GM21576 (cell line): ENCODE measurements around the gene VPS36.
"Not testable (repeated sequence)": the region's sequence is repeated elsewhere in the genome, so short reads cannot be mapped to it uniquely, and the experiment has no call there.

Experiments
- ATAC-seq: cut with Tn5 transposase; IDR thresholded peaks from one replicate; pipeline ENCODE4 v1.9.1; 2021; ENCODE audit warnings: mild to moderate bottlenecking, moderate library complexity; ENCODE audit not compliant: unreplicated experiment

VPS36 gene

DNA sequence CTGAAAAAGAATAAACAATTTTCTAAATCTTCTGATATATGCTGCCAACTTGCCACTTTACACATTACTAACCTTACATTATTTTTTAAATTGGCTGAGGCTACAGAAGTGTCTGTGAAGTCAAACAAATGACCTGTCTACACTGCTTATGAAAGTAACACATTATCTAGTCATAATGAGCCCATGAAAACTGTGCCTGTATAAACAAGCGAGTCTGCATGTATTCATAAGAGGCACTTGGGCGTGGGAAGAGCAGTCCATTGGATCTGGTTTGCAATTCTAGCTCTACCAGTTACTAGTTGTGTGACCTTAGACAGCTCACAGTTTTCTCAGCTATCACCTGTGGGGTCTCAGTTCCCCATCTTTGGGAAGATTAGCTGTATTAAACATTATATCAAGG lies 3.1 kb downstream of the VPS36 start:
- ATAC-seq = no peak

DNA sequence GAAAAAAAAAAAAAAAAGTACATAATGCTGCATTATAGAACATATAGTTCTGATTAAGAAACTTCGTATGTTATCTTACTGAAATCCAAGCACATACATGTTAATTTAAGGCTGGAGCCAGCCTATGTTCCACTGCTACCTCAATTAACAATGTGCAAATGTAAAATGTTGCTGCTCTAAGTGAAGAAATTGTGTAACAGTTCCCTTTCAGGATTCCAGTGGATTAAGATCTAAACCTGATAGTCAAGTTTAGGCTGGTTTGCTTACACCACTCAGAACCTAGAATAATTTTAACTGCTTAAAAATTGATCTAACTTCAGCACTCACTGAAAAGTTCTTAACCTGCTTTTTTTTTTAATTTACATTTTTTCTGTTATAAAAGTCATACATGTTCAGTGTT lies 4.2 kb downstream of the VPS36 start:
- ATAC-seq = no peak

DNA sequence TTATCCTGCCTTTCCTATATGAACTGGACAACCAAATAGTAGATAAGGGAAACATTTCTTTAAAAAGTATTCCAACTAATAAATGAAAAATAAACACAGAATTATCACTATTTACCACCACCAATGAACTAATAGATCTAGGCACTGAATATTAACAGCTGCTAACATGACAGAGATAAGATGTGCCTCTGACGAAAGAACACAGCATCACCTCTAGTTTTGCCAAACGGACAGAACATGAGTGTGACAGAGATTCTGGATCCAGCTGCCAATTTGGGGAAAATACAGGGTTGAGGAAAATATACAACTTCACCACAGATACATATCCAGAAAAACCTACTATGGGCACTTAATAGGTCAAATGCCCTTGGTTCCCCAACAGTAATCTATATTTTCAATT lies 18.0 kb downstream of the VPS36 start:
- ATAC-seq = no peak

DNA sequence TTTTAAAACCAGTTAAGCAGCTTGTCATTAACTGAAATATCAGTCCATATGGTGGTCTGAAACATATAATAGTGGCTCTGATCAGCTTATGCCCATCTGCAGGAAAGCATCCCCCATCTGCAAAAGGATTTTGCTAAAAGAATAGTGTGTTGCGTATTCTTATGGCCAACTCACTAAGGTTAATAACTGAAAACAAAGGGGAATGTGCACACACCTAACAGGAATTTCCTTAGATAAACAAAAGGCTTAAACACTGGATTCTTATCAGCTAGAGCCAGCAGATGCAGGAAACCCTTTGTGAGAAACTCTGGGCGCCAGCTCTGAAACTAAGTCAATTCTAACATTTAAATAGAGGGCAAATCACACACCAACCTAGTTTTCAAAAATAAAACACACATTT lies 22.1 kb downstream of the VPS36 start:
- ATAC-seq = no peak

DNA sequence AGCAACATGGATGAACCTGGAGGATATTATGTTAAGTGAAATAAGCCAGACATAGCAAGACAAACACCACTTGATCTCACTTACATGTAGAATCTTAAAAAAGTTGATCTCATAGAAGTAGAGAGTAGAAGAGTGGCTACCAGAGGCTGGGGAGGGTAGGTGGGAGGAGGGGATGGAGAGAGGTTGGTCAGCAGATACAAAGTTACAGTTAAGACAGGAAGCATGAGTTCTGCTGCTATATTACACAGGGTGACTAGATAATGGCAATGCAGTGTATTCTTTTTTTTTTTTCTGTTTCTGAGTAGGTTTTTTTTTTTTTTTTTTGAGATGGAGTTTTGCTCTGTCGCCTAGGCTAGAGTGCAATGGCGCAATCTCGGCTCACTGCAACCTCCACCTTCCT lies 29.2 kb downstream of the VPS36 start:
- no peak for ATAC-seq

GRCh38 chr13:52419080-52419479 lies 31.4 kb downstream of the VPS36 start:
- ATAC-seq = no peak

- ATAC-seq = no peak
These were observed 35.5 kb downstream of the VPS36 start for GRCh38 chr13:52414963-52415362.

DNA sequence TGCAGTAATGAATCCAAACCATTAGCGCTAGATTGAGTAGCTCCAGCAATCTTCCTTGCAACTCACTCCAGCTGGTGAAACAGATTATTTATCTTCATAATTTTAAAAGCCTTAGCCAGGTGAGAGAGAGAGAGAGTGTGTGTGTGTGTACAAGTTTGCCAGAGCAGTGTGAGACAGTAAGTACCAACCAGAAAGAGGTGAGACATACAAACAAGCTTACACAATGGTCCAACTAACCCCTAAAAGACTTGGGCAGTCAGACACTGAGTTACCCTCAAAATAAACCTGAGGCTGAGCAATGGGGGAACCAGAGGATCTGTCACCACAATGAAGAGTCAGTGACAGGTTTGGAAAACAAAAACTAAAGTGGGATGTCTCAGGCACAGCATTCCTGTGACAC lies 36.4 kb downstream of the VPS36 start:
- ATAC-seq = no peak

- ATAC-seq = no peak
These were observed 38.3 kb downstream of the VPS36 start for GRCh38 chr13:52412128-52412527.

DNA sequence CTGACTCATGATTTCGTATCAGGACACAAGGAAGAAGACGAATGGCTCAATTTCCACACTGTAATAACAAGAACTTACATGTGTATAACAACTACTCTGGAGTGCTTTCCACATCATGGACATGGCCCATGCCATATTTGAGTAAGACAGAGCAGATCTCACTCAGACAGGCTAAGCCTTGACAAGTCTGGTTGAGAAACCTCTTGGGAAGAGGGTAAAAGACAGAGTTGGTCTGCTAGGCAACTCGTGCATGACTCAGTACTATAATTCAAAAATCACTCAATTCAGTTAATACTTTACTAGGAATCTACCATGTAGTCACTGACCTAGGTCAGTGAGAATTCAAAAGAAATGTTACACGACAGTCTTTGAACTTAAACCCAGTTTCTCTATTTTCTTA lies 38.8 kb downstream of the VPS36 start:
- ATAC-seq = no peak

GRCh38 chr13:52408071-52408658 lies 42.3 kb downstream of the VPS36 start:
- ATAC-seq = not testable (repeated sequence)

DNA sequence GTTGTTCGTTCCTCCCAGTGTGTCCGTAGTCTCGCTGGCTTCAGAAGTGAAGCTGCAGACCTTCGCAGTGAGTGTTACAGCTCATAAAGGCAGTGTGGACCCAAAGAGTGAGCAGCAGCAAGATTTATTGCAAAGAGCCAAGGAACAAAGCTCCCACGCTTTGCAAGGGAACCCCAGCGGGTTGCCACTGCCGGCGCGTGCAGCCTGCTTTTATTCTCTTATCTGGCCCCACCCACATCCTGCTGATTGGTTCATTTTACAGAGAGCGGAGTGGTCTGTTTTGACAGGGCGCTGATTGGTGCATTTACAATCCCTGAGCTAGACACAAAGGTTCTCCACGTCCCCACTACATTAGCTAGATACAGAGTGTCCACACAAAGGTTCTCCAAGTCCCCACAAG lies 43.0 kb downstream of the VPS36 start:
- not testable (repeated sequence) for ATAC-seq

GRCh38 chr13:52406629-52407028 lies 43.8 kb downstream of the VPS36 start:
- ATAC-seq = no peak

DNA sequence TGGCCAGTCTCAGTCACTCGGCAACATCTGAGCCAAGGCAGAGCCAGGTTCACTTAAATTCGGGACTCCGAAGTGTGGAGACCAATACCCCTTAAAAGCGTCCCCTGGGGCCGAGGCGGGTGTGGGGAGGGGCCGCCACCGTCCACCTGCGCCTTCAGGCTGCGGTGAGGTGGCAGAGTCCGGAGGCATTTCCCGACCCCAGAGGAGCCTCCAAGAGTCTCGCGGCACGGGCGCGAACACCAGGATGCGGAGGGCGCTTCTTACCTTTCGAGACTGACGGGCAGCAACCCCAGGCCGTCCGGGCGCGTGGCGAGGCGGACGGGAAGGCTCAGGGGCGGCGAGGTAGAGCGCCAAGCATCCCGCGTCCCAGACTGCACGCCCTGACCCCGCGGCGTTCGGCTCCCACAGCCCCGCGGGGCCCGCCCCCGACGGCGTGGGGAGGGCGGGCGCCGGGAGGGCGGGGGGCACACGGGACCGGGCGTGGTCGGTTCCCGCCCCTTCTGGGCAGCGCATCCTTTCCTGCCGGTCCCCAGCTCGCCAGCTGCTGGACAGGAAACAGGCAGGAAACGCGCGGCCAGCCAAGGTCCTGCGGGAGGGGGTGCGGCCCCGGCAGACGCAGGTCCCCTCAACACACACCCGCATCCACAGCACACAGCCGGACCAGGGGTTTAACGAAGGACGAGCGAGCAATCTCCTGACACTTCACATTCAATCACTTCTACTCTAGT lies 44.5 kb downstream of the VPS36 start, which contains the start of gene THSD1:
TSS of gene THSD1 (minus strand) at position 406 of the 728 bp plus-strand sequence. CDS start 3,572 bp downstream, outside the sequence.
- peak; percentile 47 for ATAC-seq

GRCh38 chr13:52405369-52405766 lies 45.1 kb downstream of the VPS36 start:
- ATAC-seq = no peak

GRCh38 chr13:52399708-52400107 lies 50.7 kb downstream of the VPS36 start:
- ATAC-seq = no peak

- ATAC-seq = no peak
These were observed 51.4 kb downstream of the VPS36 start for GRCh38 chr13:52399046-52399445.

- no peak for ATAC-seq
These were observed 54.7 kb downstream of the VPS36 start for GRCh38 chr13:52395704-52396103.

DNA sequence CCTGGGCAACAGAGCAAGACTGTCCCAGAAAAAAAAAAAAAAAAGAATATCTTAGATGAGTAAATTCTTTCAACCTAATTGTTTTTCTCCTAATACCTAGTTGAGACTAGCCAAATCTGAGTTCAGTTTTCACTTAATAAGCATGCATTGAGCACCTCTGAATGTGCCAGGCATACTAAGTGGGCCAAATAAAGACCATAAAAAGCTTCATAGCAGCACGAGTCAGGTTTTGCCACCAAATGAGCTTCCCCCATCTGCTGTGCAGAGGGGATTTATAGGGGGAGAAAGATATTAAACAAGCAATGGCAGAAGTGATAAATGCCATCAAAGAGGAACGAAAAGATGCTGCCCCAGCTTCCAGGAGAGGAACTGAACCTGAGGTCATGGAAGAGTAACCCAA lies 55.8 kb downstream of the VPS36 start:
- ATAC-seq = no peak

DNA sequence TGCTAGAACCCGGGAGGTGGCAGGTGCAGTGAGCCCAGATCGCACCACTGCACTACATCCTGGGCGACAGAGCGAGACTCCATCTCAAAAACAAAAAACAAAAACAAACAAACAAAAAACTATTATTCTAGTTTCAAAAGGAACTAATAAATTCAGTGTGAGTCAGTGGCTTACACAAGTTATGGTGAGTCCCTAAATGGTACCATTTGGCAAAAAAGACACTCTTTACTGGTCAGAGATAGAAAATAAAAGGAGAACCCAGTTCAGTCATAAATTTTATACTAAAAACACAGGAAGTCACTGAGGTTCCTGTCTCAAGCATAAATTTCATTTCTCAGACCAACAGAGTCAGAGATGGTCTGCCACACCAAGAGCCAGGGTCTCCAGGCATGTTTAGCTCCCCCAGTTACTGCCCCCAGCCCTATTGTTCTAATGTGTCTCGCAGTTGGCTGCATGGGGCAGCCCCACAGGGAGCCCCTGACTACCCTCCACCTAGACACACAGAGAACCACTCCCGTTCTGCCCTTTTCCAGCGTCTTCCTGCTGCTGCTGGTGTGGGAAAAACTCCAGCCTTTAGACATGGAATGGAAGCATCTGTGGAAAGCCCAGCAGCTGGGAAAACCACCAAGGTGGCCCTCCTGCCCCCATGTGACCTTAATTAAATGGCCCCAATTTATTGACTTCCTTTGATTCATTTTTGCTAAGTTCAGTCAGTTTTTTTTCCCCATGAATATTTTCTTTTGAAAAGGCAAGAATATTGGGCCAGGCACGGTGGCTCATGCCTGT lies 56.7 kb downstream of the VPS36 start:
- no peak for ATAC-seq

DNA sequence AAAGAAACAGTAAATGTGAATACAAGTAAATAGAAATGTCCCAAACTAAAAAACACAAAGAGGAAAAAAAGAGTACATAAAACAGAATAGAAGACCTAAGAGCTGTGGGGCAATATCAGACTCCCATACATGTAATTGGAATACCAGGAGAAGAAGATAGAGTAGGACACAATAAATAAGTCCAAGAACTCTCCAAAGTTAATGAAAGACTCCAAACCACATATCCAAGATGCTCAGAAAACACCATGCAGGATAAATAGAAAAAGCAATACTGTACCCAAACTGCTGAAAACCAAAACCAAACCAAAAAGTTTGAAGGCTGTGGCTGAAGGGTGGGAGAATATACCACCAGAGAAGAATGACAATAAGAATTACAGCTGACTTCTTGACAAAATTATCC lies 62.7 kb downstream of the VPS36 start:
- ATAC-seq = no peak

DNA sequence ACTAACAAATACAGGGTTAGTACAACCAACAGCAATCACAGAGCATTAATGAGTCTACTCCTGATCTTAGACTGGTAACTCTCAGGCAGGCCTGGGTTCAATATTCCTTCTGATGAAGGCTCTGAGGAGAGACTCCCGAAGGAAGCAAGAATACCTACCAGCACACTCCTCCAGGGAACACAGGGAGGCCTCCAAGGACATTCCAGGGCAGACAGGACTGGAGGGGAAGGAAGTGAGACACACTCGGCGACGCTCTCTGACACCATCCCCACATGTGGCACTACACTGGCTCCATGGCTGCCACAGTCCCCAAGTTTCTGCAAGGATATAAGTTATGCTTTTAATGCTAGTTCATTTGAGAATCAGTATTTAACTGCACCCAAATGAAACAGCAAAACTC lies 64.6 kb downstream of the VPS36 start:
- ATAC-seq = no peak
